ENCODE results near the gene NGEF. TPM values are rescaled to one million over a fixed set of nuclear protein-coding genes. Genes with fewer than 3 reads are reported as not detected.
A peak's percentile ranks its signal among the peaks of the same experiment; 100 is the strongest.
"Not testable (repeated sequence)": the region's sequence is repeated elsewhere in the genome, so short reads cannot be mapped to it uniquely, and the experiment has no call there.

NGEF gene
- total RNA-seq, 2 experiments from 2014 or later = not detected

GRCh38 chr2:233056961-233057605 is 44.0 kb upstream of the NGEF start:
- Mint-ChIP-seq H3K27me3 (no peaks in the 10 kb centered on the region), H3K36me3 (ENCODE audit: low read depth) (peaks cover 22% of the 10 kb centered on the region), H3K9me3 (no peaks in the 10 kb centered on the region), H3K27ac (peak overlapping the region; percentile 6), H3K4me3 (peak overlapping the region; percentile 55), H3K4me1 (ENCODE audit: low read depth) (peaks cover 24% of the 10 kb centered on the region)
- ChIA-PET CTCF (no interaction called here), POLR2A (no interaction called here)
- H3K4me1 ChIP-seq (ENCODE audit: insufficient read depth, low read length) = peaks cover 37% of the 10 kb centered on the region
- no peak overlapping the region for H3K4me3 ChIP-seq (ENCODE audit: low read length)
- no peaks in the 10 kb centered on the region for H3K9me3 ChIP-seq (ENCODE audit: control insufficient read depth in 1 of 2, insufficient read depth in 1 of 2, low read length in 2 of 2)
- intact Hi-C loops (cut with DNase I, micrococcal nuclease) = loop anchor here in 1 of 2 experiments (10.0 kb wide), 1 partner anchor 202 kb away; no protein-coding TSS in a partner anchor
- H3K36me3 ChIP-seq (ENCODE audit: insufficient read depth, low read length) = no peaks in the 10 kb centered on the region
- H3K27me3 ChIP-seq (ENCODE audit: control insufficient read depth in 1 of 2, insufficient read depth in 2 of 2, low read length in 2 of 2) = no peaks in the 10 kb centered on the region
- ATAC-seq (ENCODE audit: poor library complexity) (no peak), DNase-seq (no peak)
- TF ChIP-seq CTCF (IDR thresholded peaks at IDR 0.05) = no peak
- no peak overlapping the region for H3K27ac ChIP-seq (ENCODE audit: low read depth in 1 of 2, low read length in 2 of 2)

GRCh38 chr2:233055362-233055761 is 42.3 kb upstream of the NGEF start:
- H3K36me3 ChIP-seq (ENCODE audit: insufficient read depth, low read length) = no peaks in the 10 kb centered on the region
- POLR2A ChIA-PET = no interaction called here
- no peak overlapping the region for H3K27ac ChIP-seq (ENCODE audit: low read depth in 1 of 2, low read length in 2 of 2)
- DNase-seq (no peak), ATAC-seq (ENCODE audit: poor library complexity) (no peak)
- Mint-ChIP-seq H3K4me3 (no peak overlapping the region), H3K27me3 (no peaks in the 10 kb centered on the region), H3K9me3 (no peaks in the 10 kb centered on the region), H3K27ac (no peak overlapping the region), H3K36me3 (ENCODE audit: low read depth) (peaks cover 5% of the 10 kb centered on the region), H3K4me1 (ENCODE audit: low read depth) (peaks cover 21% of the 10 kb centered on the region)
- H3K4me1 ChIP-seq (ENCODE audit: insufficient read depth, low read length) = peaks cover 29% of the 10 kb centered on the region
- intact Hi-C loops (cut with DNase I, micrococcal nuclease) = loop anchor here in 1 of 2 experiments (10.0 kb wide), 1 partner anchor 201 kb away; no protein-coding TSS in a partner anchor
- H3K27me3 ChIP-seq (ENCODE audit: control insufficient read depth in 1 of 2, insufficient read depth in 2 of 2, low read length in 2 of 2) = no peaks in the 10 kb centered on the region
- no peak overlapping the region for H3K4me3 ChIP-seq (ENCODE audit: low read length)
- no peaks in the 10 kb centered on the region for H3K9me3 ChIP-seq (ENCODE audit: control insufficient read depth in 1 of 2, insufficient read depth in 1 of 2, low read length in 2 of 2)
- TF ChIP-seq CTCF (IDR thresholded peaks at IDR 0.05) = no peak
- CTCF ChIA-PET = interaction anchor here (2.3 kb wide), 1 partner anchor 196 kb away, joined by 8 read pairs; the partner anchor contains the start of gene ATG16L1

GRCh38 chr2:233053928-233054784 is 41.1 kb upstream of the NGEF start:
- ATAC-seq (ENCODE audit: poor library complexity) = peak; percentile 73
- H3K36me3 ChIP-seq (ENCODE audit: insufficient read depth, low read length) = no peaks in the 10 kb centered on the region
- H3K27me3 ChIP-seq (ENCODE audit: control insufficient read depth in 1 of 2, insufficient read depth in 2 of 2, low read length in 2 of 2) = no peaks in the 10 kb centered on the region
- H3K9me3 ChIP-seq (ENCODE audit: control insufficient read depth in 1 of 2, insufficient read depth in 1 of 2, low read length in 2 of 2) = no peaks in the 10 kb centered on the region
- CTCF ChIA-PET = interaction anchor here (0.7 to 2.3 kb wide), 12 partner anchors 9 to 197 kb away, joined by 3 to 8 read pairs (median 4); partner anchors contain the start of gene ATG16L1
- Mint-ChIP-seq H3K4me3 (no peak overlapping the region), H3K4me1 (ENCODE audit: low read depth) (peaks cover 15% of the 10 kb centered on the region), H3K27me3 (no peaks in the 10 kb centered on the region), H3K36me3 (ENCODE audit: low read depth) (no peaks in the 10 kb centered on the region), H3K9me3 (no peaks in the 10 kb centered on the region), H3K27ac (no peak overlapping the region)
- no peak overlapping the region for H3K4me3 ChIP-seq (ENCODE audit: low read length)
- DNase-seq = peak; percentile 43 to 85 (median 63)
- TF ChIP-seq CTCF (IDR thresholded peaks at IDR 0.05) = peak; percentile 98
- H3K27ac ChIP-seq (ENCODE audit: low read depth in 1 of 2, low read length in 2 of 2) = no peak overlapping the region
- intact Hi-C loops (cut with DNase I, micrococcal nuclease) = loop anchor here in 1 of 2 experiments (5.0 to 10.0 kb wide), 3 partner anchors 33 to 297 kb away; no protein-coding TSS in a partner anchor
- POLR2A ChIA-PET = interaction anchor here (0.5 to 0.7 kb wide), 2 partner anchors 30 to 435 kb away, joined by 3 read pairs; no protein-coding TSS in a partner anchor
- H3K4me1 ChIP-seq (ENCODE audit: insufficient read depth, low read length) = peaks cover 20% of the 10 kb centered on the region

GRCh38 chr2:233052517-233052916 is 39.5 kb upstream of the NGEF start:
- intact Hi-C loops (cut with DNase I, micrococcal nuclease) = loop anchor here in 1 of 2 experiments (5.0 to 10.0 kb wide), 3 partner anchors 35 to 295 kb away; no protein-coding TSS in a partner anchor
- POLR2A ChIA-PET; H3K4me3 Mint-ChIP-seq; H3K9me3 ChIP-seq (ENCODE audit: control insufficient read depth in 1 of 2, insufficient read depth in 1 of 2, low read length in 2 of 2); ATAC-seq (ENCODE audit: poor library complexity); H3K4me1 Mint-ChIP-seq (ENCODE audit: low read depth); H3K27me3 ChIP-seq (ENCODE audit: control insufficient read depth in 1 of 2, insufficient read depth in 2 of 2, low read length in 2 of 2); H3K9me3 Mint-ChIP-seq; H3K27me3 Mint-ChIP-seq; DNase-seq; H3K27ac Mint-ChIP-seq; H3K36me3 Mint-ChIP-seq (ENCODE audit: low read depth); H3K36me3 ChIP-seq (ENCODE audit: insufficient read depth, low read length); H3K4me3 ChIP-seq (ENCODE audit: low read length); H3K27ac ChIP-seq (ENCODE audit: low read depth in 1 of 2, low read length in 2 of 2); CTCF ChIA-PET: not testable (repeated sequence)
- H3K4me1 ChIP-seq (ENCODE audit: insufficient read depth, low read length) = peaks cover 16% of the 10 kb centered on the region

All from CD4-positive, alpha-beta T cell (primary cell).